Kidney glomerular epithelial cell (primary cell): Measurements from ENCODE around the gene NID2.

Source experiments
- DNase-seq: peaks from one replicate; lab custom pipeline; 2025; lab: John Stamatoyannopoulos, UW

Gene NID2

GRCh38 chr14:52025310-52025709 is 43.5 kb downstream of the NID2 start:
- no peak for DNase-seq

GRCh38 chr14:52023518-52023917 is 45.3 kb downstream of the NID2 start:
- DNase-seq = no peak

DNA sequence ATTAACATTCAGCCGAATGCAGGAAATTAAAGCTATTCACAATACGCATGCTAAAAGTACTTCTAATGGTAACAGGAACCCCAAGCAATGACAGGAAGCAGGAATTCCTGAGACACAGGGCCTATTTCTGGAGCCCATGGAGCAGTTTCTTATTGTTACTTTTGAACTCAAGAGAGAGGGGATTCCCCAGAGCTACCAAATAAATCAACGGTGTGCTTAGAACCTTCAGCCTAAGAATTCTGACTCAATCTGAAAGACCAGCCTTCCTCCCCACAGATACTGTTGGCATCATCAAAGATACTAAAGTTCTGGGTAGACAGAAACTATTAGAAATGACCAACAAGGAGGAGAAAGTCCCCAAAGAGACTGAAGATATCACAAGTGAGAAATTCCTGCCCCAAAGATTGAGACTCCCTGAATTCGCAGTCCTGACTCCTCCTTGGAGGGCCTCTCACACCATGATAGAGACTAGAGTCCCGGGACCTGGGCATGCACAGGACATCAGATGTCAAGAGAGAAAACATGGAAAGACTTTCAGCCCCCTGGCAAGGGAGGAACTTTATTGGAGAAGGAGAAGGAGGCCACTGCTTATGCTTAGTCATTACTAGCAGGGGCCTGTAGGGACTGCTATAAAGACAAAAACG is 46.8 kb downstream of the NID2 start:
- no peak for DNase-seq

- no peak for DNase-seq
These were observed 47.8 kb downstream of the NID2 start for GRCh38 chr14:52020866-52021717.

DNA sequence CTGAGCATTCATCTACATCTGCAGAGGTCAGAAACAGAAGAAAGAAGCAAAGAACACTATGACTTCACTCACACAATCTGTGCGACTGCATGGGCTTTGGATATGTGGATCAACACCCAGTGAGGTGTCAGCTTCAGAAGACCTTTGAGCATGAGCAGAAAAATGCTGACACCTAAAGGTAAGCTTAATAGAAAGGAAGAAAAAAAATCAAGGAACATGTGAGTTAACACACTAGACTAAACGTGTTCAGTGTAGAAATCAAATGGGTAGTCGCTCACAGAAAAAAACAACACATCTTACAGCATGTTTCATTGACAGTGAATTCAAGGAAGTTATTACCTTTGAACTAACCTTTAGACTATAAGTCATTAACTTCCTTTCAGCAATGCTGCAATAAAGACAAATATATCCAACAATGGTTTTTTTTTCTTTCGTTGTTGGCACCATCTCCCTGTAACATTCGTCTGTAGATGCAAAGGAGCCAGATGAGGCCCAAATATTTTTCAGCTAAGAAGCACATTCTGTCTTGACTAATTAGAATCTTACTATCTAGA is 48.6 kb downstream of the NID2 start:
- DNase-seq = no peak

DNA sequence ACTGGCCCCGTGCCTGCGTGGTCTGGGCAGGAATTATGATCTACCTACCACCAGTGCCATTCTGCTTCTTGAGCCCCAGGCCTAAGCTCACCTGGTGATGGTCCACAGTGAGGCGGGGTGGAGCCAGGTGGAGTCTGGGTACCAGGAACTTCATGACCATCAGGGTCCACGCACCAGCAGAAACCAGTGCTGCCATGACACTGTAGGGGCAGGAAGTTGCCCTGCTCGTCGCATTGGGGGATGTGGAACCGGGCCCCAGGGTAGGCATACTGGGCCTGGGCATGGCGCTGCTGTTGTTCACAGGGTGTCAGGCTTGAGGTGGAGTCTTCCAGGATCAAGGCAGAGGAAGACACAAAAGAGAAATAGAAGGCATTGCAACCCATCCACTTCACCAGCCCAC is 49.9 kb downstream of the NID2 start:
- DNase-seq = no peak

DNA sequence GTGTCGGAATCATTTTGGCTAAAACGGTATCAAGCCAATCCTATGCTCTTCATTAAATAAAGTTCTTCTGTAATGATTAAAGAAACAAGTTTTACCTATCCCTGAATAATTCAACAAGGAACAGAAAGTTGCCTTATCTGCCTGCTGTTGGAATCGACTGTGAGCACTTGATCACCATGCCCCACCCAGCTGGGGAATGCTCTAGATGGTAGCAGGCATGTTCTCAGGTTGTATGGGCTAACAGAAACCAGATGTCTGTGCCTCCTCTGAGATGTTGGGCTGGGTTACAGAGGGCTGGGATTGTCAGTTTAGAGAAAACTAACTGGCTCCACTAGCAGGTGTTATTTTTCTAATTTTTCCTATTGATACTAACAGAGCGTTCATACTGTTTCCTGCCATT is 50.6 kb downstream of the NID2 start:
- DNase-seq = no peak

GRCh38 chr14:52015411-52016030 is 53.3 kb downstream of the NID2 start:
- DNase-seq = no peak

DNA sequence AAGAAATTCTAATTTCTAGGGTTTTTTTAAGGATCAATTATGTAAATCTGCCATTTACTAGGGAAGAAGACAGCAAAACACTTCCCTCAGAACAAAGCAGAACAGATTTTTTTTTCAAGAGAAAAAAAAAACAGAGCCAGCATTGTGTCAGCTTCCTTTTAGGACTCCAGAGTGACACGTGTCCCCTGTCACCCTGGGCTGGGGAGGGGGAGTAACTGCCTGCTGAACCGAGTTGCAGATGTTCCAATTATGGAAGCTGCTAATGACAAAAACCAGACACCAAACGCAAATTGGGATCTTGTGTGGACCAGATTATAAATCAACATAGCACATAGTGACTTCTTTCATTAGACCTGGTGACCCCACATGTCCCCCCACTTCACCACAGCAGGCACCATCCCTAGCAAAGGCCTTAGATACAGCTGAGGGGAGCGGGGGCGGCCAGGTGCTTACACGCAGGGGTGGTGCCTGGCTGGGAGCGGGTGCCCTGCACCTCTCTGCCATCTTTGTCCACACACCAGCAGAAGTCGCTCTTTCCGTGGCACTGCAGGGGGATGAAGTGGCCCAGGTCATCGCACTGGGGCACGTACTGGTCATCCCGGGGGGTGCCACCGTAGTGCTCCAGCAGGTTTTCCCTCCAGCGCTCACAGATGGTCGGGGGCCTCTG is 54.1 kb downstream of the NID2 start:
- no peak for DNase-seq

DNA sequence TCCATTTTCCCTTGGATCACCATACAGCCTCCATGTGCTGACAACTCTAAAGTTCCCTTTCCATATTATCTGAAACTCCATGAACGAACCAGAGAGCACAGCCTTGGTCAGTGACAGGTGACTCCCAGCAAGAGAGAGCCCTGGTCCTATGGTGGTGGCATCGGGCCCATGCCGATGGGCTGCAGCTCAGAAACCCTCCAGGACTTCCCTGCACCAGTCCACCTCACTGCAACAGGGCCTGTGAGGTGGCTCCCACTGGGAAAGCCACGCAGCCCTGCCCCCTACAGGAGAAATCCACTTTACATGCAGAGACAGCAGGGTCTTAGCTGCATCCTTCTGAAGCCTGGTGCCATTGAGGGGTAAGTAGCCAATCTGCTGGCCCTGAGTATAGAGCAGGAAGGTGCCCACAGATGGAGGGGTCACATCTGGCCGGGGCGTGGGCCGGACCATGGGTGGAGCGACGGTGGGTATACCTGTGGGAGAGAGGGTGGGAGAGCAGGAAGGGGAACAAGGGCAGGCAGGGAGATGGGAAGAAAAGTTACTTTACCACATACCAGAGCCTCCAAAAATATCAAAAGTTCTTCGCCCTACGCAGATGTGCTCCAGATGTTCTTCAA is 54.8 kb downstream of the NID2 start:
- DNase-seq = no peak

GRCh38 chr14:52012635-52013034 is 56.2 kb downstream of the NID2 start:
- no peak for DNase-seq

DNA sequence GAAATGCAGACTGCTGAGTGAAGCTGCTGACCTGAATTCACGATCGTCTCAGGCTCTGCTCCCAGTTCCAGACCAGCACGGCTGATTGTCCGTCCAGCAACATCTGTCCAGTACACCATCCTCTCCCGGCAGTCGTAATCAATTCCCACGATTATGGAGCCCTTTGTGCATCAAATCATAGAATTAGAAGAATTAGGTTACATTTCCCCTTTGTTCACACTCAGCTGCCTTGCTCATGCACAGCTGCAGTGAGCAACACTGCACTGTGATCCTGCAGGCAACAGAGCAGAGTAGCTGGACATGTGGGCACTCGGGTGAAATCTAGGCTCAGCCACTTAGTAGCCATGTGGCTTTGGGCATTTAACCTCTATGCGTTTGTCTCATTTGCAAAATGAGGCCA is 57.3 kb downstream of the NID2 start:
- no peak for DNase-seq

- DNase-seq = no peak
These were observed 58.6 kb downstream of the NID2 start for GRCh38 chr14:52010173-52010693.

DNA sequence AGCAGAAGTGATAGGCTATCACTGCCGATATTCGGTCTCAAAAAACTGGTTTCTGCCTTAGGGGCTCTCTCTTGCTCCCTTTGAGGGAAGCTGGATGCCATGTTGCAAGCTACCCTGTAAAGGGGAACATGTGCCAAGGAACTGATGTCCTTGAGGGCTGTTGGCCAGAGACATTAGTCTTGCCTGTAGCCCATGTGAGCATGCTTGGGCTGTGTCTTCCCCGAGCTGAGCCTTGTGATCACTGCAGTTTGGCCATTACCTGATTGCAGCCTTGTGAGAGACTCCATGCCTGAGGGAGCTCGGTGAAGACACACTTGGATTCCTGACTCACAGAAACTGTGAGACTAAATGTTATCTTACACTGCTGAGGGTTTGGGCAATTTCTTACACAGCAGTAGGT is 60.7 kb downstream of the NID2 start:
- DNase-seq = no peak

DNA sequence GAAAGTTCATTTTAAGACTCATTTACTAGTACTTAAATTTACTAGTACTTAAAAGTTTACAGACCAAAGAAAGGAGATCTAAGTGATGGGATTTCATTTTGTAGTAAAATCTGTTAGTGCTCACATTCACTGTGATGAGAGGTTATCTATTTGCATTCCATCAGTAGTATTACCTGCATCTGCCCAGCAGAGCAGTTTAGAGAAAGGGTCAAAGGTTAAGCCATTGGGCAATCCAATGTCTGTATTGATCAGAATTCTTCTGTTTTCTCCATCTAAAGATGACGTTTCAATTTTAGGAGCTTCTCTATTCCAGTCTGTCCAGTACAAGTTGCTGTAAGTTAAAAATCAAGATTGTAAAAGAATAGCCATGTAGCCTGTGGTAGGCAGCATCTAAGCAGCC is 61.2 kb downstream of the NID2 start:
- DNase-seq = no peak

DNA sequence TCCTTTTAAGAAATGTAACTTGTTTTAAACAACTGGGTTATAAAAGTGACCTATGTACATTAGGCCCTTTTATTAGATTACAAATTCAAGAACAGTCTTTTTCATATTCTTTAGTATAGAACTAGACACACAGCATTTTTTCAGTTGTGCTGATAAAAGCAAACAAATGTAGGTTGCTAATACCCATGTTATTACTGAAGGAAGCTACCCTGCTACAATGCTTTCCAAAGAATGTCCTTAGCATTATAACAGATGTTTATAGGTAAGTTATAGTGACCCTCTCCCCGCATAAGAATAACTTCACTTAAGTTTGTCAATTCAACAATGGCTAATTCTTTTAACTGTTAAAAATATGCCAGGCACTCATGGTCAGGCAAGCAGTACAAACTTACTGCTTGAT is 61.6 kb downstream of the NID2 start:
- DNase-seq = no peak

GRCh38 chr14:52006361-52006760 is 62.5 kb downstream of the NID2 start:
- DNase-seq = no peak

DNA sequence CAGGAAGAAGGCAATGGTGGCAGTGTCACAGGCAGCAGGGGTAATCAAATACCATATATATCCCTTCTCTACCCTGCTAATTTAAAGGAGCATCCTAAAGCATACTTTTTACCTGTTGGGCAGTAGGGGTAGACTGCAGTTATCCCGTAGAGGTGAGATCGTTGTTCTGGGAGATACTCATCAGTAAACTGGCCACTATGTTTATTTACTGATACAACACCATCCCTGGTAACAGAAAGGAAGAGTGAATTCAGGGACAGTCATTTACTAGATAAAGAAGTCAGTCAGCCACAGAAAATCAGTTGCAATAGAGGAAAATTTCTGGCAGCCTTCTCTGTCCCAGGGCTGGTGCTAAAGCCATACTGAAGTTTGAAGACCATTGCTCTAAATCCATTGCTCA is 63.2 kb downstream of the NID2 start:
- no peak for DNase-seq

GRCh38 chr14:52003324-52003723 is 65.5 kb downstream of the NID2 start:
- DNase-seq = no peak

DNA sequence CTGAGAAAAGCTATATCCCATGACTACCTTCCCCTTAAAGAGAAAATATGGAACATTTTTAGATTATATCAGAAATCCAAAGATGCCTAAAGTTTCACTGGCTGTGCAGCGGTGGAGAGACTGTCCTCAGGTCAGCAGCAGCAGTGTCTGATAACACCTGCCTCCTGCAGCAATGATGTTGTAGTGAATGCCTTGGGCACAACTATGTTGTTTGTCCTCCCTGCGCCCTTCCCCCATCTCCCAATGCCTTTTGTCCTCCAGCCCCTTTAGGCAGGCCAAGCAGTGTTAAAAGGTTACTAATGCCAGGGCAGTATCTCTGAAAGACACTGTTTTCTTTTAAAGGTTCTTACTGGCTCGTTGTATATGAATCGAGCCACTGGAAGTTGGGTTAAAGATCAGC is 66.3 kb downstream of the NID2 start:
- DNase-seq = no peak

GRCh38 chr14:52000696-52001095 is 68.2 kb downstream of the NID2 start:
- no peak for DNase-seq
